Activated B cell treated with CpG ODN at 0.5 μM for 24 hours (primary cell): Measurements from ENCODE around the gene SULT1C2. TPM values are rescaled to one million over a fixed set of nuclear protein-coding genes. Genes with fewer than 3 reads are reported as not detected.
"Not testable (repeated sequence)": the region's sequence is repeated elsewhere in the genome, so short reads cannot be mapped to it uniquely, and the experiment has no call there.

Experiments
- ATAC-seq: fragments of 200-7000 bp; cut with Tn5 transposase; one replicate; pipeline ENCODE4 v1.10.0; 2021; ENCODE audit warnings: low read depth, mild to moderate bottlenecking, moderate library complexity
- CTCF ChIA-PET: fragments of 350-600 bp; sonication (Branson Sonifier 250); formaldehyde crosslinking; loops from one replicate; lab custom pipeline; 2021; ENCODE audit warnings: antibody characterized with exemption; lab: Charles Lee
- POLR2A ChIA-PET: fragments of 350-600 bp; sonication (Branson Sonifier 250); formaldehyde crosslinking; loops from one replicate; lab custom pipeline; 2021; ENCODE audit warnings: antibody characterized with exemption; lab: Charles Lee
- DNase-seq: peaks from one replicate; pipeline ENCODE4 v3.0.0; 2022
- H3K27ac Mint-ChIP-seq: one replicate; pipeline ENCODE4 v1.8.0; 2020; ENCODE audit warnings: mixed read lengths
- H3K27me3 Mint-ChIP-seq: one replicate; pipeline ENCODE4 v1.8.0; 2021; ENCODE audit warnings: mixed read lengths
- H3K36me3 Mint-ChIP-seq: one replicate; pipeline ENCODE4 v1.8.0; 2021; ENCODE audit warnings: low read depth, mixed read lengths
- H3K4me1 Mint-ChIP-seq: one replicate; pipeline ENCODE4 v1.8.0; 2021; ENCODE audit warnings: mixed read lengths
- H3K4me3 Mint-ChIP-seq: one replicate; pipeline ENCODE4 v1.8.0; 2020; ENCODE audit warnings: mild to moderate bottlenecking, mixed read lengths
- H3K9me3 Mint-ChIP-seq: one replicate; pipeline ENCODE4 v1.8.0; 2020; ENCODE audit warnings: mixed read lengths
- intact Hi-C: fragments of 100-400 bp; cut with micrococcal nuclease; formaldehyde crosslinking; loops from one replicate; pipeline ENCODE4 v1.15.1; 2024
- total RNA-seq: library from RNA; stranded (reverse); gene quantifications from 2 replicates; pipeline ENCODE4 v1.2.3, GENCODE V29; 2022
- TF ChIP-seq, protein P1 (sequence below): fragments of 200-600 bp; IDR thresholded peaks from one replicate; pipeline ENCODE4 v1.8.0; 2022; ENCODE audit warnings: antibody characterized with exemption, mild to moderate bottlenecking

Gene SULT1C2
- total RNA-seq, 1 donor from 2014 or later, result not detected

DNA sequence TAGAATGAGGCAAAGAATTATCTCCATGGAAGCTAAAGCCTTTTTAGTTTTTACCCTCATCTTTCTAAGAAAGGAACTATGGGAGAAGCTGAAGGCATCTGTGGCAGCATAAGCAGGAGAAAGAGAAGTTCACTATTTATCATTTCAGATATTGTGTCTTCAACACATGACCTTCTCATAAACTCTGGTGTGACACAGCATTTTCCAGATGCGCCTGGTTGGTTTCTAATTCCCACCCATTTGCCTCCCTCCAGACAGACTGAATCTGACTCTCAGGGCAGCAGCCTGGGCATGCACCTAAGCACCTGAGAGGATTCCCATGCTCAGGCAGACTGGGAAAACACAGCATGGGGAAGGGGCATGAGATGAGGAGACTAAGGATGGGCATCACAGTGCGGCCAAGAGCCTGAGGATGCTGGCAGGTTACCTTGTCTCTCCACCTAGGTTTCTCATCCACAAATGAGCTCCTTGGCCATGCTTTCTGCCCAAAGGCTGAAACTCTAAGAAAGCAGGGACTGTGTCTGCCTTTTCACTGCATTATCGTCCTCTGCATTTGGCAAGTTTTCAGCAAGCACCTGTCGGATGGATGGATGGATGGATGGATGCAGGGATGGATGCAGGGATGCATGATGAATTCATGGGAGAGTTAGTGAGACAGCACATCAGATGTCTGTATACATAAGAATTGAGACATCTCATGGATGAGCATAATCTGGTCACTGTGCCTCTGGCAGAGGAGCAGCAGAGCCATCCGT lies 60.3 kb downstream of the SULT1C2 start:
- H3K4me3 Mint-ChIP-seq, result no peak overlapping the region
- POLR2A ChIA-PET, result interaction anchor here (0.6 kb wide), 1 partner anchor 23 kb away, joined by 3 read pairs; no protein-coding TSS in a partner anchor
- CTCF ChIA-PET, result no interaction called here
- H3K27me3 Mint-ChIP-seq, result peaks cover 9% of the 10 kb centered on the region
- no peaks in the 10 kb centered on the region for H3K4me1 Mint-ChIP-seq
- H3K27ac Mint-ChIP-seq, result no peak overlapping the region
- no peak for ATAC-seq
- DNase-seq, result no peak
- TF ChIP-seq, protein P1, sequence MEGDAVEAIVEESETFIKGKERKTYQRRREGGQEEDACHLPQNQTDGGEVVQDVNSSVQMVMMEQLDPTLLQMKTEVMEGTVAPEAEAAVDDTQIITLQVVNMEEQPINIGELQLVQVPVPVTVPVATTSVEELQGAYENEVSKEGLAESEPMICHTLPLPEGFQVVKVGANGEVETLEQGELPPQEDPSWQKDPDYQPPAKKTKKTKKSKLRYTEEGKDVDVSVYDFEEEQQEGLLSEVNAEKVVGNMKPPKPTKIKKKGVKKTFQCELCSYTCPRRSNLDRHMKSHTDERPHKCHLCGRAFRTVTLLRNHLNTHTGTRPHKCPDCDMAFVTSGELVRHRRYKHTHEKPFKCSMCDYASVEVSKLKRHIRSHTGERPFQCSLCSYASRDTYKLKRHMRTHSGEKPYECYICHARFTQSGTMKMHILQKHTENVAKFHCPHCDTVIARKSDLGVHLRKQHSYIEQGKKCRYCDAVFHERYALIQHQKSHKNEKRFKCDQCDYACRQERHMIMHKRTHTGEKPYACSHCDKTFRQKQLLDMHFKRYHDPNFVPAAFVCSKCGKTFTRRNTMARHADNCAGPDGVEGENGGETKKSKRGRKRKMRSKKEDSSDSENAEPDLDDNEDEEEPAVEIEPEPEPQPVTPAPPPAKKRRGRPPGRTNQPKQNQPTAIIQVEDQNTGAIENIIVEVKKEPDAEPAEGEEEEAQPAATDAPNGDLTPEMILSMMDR, result no peak
- intact Hi-C loops, result no loop called here
- H3K36me3 Mint-ChIP-seq, result no peaks in the 10 kb centered on the region
- H3K9me3 Mint-ChIP-seq, result no peaks in the 10 kb centered on the region

GRCh38 chr2:108349571-108349928 lies 60.9 kb downstream of the SULT1C2 start:
- TF ChIP-seq, protein P1, result no peak
- Mint-ChIP-seq H3K27ac (no peak overlapping the region), H3K4me1 (no peaks in the 10 kb centered on the region), H3K9me3 (no peaks in the 10 kb centered on the region), H3K27me3 (peaks cover 9% of the 10 kb centered on the region), H3K36me3 (no peaks in the 10 kb centered on the region), H3K4me3 (no peak overlapping the region)
- CTCF ChIA-PET, result no interaction called here
- ATAC-seq (no peak), DNase-seq (no peak)
- POLR2A ChIA-PET, result interaction anchor here (0.6 kb wide), 1 partner anchor 22 kb away, joined by 3 read pairs; no protein-coding TSS in a partner anchor
- intact Hi-C loops, result no loop called here

- ChIA-PET CTCF (interaction anchor here (2.2 kb wide), 1 partner anchor 232 kb away, joined by 8 read pairs; no protein-coding TSS in a partner anchor), POLR2A (no interaction called here)
- TF ChIP-seq, protein P1, result no peak
- Mint-ChIP-seq H3K27ac (no peak overlapping the region), H3K36me3 (no peaks in the 10 kb centered on the region), H3K4me3 (no peak overlapping the region), H3K27me3 (peaks cover 9% of the 10 kb centered on the region), H3K4me1 (no peaks in the 10 kb centered on the region), H3K9me3 (no peaks in the 10 kb centered on the region)
- no peak for ATAC-seq
- DNase-seq, result no peak
- intact Hi-C loops, result no loop called here
Measured at GRCh38 chr2:108351889-108352288, 63.2 kb downstream of the SULT1C2 start.

GRCh38 chr2:108354136-108354535 lies 65.4 kb downstream of the SULT1C2 start:
- no peaks in the 10 kb centered on the region for H3K36me3 Mint-ChIP-seq
- intact Hi-C loops, result no loop called here
- ChIA-PET CTCF (no interaction called here), POLR2A (no interaction called here)
- no peak for DNase-seq
- no peaks in the 10 kb centered on the region for H3K4me1 Mint-ChIP-seq
- H3K4me3 Mint-ChIP-seq, result no peak overlapping the region
- peaks cover 9% of the 10 kb centered on the region for H3K27me3 Mint-ChIP-seq
- no peak for ATAC-seq
- no peak overlapping the region for H3K27ac Mint-ChIP-seq
- H3K9me3 Mint-ChIP-seq, result no peaks in the 10 kb centered on the region
- TF ChIP-seq, protein P1, result no peak

GRCh38 chr2:108355906-108356734 lies 67.4 kb downstream of the SULT1C2 start:
- Mint-ChIP-seq H3K27ac (no peak overlapping the region), H3K9me3 (no peaks in the 10 kb centered on the region), H3K4me1 (no peaks in the 10 kb centered on the region), H3K36me3 (no peaks in the 10 kb centered on the region), H3K27me3 (peaks cover 5% of the 10 kb centered on the region), H3K4me3 (no peak overlapping the region)
- ATAC-seq (no peak), DNase-seq (no peak)
- TF ChIP-seq, protein P1, result no peak
- intact Hi-C loops, result no loop called here
- POLR2A ChIA-PET, result no interaction called here
- CTCF ChIA-PET, result no interaction called here

DNA sequence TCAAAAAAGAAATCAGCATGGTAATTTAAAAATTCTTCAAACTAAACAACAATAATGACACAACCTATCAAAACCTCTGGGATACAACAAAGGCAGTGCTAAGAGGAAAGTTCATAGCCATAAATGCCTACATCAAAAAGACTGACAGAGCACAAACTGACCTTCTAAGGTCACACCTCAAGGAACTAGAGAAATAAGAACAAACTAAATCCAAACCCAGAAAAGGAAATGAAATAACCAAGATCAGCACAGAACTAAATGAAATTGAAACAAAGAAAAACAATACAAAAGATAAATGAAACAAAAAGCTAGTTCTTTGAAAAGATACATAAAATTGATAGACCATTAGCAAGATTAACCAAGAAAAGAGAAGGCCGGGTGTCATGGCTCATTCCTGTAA lies 70.6 kb downstream of the SULT1C2 start:
- H3K4me1 Mint-ChIP-seq, DNase-seq, intact Hi-C loops, H3K27ac Mint-ChIP-seq, H3K36me3 Mint-ChIP-seq, H3K27me3 Mint-ChIP-seq, H3K9me3 Mint-ChIP-seq, CTCF ChIA-PET, ATAC-seq, POLR2A ChIA-PET, H3K4me3 Mint-ChIP-seq: not testable (repeated sequence)
